Stimulated activated CD4-positive, alpha-beta T cell treated with anti-CD3 and anti-CD28 coated beads, Interleukin-1b, Interleukin-23, amount 100 ng/mL, for 4 hours (primary cell): ENCODE results near the gene CCDC178.

Experiments
- DNase-seq, 2 donors: peaks; one replicate each; pipeline ENCODE4 v3.0.0-alpha.2; 2020; ENCODE audit warnings: low read depth in 2 of 2

CCDC178 gene

DNA sequence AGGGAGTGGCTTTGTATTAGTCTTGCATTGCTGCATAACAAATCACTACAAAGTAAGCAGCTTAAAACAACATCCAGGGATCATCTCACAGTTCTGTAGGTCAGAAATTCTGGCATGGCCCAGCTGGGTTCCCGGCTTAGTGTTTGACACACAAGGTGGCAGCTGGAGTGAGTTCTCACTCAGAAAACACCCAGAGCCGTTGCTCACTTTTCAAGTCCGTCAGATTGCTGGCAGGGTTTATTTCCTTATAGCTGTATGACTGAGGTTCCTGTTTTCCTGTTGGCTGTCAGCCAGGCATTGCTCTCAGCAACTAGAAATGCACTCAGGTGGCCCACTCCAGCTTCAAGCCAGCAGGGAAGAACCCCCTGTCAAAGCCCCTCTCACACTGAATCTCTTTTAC is 324.1 kb downstream of the CCDC178 start:
- no peak for DNase-seq

DNA sequence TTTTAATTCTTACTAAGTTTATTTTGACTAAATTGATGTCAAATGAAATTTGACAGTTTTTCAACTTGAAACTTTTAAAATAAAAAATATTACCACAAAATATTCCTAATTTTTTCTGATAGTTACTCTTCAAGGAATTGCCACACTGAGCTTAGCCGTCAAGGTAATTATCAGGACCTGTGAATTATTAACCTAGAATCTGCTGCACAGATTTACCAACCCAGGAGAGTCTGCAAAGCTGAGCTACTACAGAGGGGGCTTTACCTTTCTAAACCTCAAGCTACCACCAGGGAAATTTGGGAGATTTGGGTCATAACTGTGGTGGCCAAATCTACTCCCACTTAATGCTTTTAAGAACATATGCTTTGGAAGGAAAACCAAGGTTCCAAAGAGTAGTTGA is 324.6 kb downstream of the CCDC178 start:
- no peak for DNase-seq

DNA sequence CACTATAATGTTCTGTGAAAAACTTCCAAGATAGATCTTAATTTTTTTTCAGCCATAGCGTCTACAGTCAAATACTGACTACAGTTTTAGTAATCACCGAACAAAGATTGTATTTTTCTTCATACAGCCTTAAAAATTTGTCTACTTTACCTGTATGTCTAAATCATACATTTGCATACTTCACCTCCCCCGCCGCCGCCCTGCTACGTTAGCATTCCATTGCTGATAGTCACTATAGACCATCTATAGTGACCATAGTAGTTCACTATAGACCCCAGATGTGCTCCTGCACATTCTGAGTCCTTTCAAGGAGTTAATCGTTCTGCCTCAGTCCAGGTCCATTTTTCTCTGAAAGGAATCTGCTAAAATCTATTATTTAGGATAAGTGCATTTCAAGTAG is 325.0 kb downstream of the CCDC178 start:
- DNase-seq: no peak

DNA sequence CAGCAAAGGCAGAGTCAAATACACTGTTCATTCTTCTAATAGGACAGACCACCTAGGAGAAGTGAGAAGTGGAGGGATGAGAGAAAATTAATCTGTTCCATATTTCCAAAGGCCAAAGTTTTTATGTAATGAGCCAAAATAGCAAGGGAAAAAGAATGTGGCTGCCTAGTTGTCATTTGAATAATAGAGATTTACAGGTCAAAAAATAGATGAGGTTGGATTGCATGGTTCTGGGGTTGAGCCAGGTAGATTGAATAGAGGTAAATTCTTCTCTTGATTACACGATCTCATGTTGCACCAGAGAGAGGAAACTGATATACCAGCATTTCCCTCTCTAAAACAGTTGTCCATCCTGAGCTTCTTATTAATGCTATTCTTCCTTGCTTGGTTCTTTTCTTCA is 325.8 kb downstream of the CCDC178 start:
- no peak for DNase-seq

DNA sequence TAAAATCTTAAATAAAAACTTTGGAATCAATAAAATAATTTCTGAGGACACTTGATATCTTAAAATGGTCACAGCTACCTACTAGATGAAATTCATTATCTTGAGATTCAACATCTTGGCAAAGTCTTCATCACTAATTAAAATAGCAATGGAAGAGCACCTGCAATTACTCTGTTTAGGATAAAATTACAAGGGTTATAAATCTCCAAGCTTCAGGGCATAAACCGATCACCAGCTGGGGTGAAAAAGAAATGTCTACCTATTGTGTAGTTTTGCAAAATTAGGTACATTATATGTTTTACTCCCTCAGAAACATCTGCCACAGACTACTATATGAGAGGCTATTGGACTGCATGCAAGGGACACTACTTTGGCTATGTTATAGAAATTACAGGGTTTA is 327.1 kb downstream of the CCDC178 start:
- no peak for DNase-seq

DNA sequence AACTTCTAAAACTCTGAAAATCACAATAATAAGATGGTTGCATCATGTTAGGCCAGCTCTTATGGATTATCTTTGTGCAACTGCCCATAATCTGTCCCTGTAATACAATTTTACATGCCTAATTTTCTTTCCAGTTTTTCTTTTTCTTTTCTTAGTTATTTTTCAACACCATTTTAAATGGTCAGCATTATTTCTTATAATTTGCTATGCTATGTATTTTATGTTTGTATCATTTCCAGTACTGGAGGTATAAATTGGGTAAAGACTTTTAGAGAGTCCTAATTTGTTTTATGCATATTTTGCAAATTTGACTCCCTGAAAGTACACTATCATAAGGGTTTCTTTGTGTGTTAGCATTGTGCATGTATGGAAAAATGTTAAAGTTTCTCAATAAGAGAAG is 333.0 kb downstream of the CCDC178 start:
- no peak for DNase-seq

DNA sequence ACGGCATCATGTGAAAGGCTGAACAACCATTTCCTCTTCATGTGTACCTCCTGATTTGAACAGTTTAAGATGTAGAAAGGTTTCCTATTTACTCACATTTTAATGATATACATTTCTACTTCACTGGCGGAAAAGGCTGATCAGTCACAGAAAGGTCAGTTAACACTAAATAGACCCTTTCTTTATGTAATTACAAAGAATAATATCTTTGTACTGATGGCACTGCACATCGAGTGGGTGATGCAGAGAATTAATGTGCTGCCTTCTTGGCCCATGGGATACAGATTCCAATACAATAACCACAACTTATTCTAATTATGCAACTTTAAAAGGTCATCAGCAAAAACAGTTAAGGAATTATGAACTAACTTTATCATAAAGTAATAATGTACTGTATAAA is 339.2 kb downstream of the CCDC178 start:
- DNase-seq: no peak

DNA sequence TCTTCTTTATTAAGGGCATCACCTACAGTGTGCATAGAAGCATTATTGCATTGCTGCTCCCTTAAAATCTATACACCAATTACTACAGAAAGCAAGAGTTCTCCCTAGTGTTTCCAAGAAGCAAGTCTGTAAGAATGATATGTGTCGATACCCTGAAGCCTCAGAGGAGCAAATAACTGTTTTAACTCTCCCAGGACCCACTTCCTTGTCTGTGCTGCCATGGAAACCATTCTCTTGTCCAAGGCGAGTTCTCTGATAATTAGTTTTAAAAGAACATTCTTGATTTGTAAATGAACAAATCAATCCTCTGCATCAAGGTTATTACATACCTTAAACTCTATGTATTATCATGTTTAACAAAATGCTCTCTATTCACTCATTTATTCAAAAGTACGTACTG is 340.9 kb downstream of the CCDC178 start:
- DNase-seq: no peak

DNA sequence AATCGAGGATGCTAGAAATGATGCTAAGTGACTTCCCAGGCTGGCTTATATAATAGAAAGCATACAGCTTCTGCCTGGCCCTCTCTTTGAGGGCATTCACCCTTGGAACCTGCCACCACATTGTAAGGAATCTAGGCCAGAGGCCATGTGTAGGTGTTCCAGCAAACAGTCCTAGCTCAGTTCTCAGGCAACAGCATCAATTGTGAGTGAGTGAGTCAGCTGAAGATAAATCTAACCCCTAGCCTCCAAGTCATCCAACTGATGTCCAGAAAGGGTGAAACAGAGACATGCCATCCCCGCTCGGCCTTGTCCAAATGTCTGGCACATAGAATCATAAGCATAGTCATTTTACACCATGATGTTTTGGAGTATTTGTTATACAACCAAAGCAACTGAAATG is 343.4 kb downstream of the CCDC178 start:
- no peak for DNase-seq

DNA sequence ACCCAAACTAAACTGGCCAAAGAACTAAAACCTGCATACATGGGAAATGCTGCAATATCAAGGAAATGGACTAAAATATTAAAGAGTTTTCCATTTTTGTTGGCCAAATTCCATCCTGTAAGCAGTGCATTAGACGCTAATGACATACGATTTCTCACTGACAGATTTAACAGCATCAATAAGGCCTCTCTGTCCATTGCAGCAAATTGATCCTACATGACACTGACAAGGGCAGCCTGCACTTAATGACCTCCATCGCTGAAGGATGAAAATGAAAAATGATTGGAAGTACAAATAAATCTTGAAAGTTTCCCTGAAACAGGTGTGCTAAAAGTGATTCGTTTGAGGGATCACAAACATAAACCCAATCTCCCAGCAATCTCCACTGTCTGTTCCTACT is 350.1 kb downstream of the CCDC178 start:
- no peak for DNase-seq

DNA sequence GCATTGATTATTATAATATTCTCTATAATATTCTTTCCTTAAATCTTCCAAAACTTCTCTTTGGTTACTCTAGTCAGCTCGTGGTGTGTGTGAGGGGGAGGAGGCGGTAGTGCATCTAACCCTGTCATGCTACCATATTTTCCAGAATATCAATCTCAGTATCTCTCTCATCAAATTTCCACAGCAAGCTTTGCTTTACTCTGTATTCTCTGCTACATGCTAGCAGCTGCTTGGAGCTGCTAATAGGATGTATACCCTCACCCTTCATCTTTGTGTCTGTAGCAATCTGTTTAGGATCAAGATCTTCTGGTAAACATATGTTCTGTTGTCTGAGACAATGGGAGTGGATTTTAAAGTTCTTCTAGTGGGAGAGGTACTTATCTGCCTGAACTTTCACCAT is 363.9 kb downstream of the CCDC178 start:
- no peak for DNase-seq

DNA sequence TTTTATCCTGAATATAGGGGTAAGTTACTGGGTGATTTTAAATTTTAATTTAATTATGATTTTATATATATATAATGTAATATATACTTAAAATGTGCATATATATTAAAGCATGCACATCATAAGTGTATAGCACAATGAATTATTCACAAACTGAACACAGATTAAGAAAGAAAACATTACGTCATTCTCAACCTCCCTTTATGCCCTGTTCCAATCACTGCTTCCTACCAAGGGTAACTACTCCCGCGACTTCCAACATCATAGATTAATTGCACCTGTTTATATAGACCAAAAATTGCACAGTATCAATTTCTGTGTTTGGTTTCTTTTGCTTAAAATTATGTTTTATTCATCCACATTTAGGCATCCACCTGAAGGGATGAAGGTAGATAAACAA is 366.4 kb downstream of the CCDC178 start:
- DNase-seq: no peak

DNA sequence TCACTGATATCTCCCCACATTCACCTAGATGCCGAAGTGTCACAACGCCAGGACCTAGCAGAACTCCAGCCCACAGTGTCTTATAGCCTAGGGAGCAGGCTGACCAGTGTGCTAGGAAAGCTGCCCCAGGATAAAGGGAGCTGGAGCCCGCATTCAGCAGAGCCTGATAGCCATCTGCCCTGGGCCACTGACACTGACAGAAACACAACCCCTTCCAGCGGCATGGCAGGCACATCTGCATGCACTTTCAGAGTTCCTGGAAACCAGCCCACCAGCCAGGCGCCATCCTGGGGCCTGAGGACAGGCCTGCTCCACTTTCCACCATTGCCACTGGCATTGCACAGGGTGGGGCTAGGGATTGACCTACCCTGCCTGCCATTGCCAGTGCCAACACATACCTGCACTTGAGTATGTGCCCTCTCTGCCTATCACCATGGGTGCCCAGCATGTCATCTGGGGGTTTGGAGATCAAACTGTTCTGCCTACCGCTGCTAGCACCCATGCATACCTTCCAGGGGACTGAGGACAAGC is 377.6 kb downstream of the CCDC178 start:
- DNase-seq: no peak

DNA sequence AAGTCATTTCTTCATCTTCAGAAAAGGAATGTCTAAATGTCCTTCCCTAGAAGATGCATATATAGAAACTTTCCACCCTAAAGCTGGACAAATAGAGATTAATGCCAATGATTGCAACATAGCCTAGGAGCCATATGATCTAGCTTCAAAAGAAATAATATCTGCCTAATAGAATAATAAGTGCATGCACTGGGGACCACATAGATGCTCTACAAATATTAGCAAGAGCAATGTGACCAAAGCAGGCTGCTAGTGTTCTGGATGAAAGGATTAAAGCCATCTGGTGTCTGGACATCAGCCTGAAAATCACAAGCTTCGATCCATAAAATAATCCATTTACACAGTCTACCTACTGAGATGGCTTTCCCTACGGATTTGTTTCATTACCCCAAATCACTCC is 387.6 kb downstream of the CCDC178 start:
- no peak for DNase-seq

DNA sequence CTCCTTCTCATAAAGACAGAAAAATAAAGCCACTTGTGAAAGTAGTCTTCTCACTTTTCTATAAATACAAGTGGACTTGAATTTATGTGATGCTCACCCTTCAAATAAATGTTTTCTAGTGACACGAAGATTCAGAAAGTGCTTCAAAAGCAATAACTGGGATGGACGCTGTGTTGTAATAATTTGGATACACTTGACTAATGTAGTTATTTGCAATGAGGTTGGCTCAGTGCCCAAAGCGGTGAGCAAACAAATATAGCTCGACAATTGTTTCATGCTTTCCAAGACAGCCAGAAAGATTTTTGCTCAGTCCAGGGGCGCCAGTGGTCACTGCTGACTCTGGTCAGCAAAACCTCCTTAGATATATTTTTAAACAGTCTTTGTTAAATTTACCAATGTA is 389.1 kb downstream of the CCDC178 start:
- DNase-seq: no peak

DNA sequence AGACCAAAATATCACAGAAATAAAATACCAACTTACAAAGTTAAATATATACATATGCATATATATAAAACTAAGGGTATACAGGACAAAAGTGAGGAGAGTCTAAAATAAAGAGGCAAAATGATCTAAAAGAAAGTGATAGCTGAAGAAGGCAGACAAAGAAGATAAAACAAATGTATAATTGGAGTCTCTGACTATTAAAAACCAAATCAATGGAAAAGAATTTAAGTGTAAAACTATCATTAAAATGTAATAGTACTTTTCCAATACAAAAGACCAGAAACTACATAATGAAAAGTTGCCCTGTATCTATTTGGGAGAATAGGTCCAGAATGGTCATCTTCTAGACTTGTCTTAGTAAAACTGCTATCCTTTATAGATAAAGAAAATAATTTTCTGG is 400.3 kb downstream of the CCDC178 start:
- DNase-seq: no peak

DNA sequence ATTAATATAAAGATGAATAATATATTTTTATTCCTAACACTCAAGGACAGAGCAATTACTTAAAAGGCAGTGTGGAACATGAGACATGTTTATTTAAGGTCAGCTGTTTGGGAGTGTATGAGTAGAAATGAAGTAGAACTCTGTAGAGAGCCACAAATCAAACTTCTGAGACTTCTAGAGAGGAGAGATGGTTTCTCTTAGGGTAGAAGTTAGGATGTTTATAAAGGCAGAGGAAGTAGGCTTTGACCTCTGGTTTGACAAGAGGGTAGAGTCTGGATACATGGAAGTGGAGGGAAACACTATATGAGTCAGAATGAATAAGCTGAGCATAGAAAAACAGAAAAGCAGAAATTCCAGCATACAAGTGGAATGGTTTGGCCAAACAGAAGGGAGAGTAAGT is 405.6 kb downstream of the CCDC178 start:
- DNase-seq: no peak

DNA sequence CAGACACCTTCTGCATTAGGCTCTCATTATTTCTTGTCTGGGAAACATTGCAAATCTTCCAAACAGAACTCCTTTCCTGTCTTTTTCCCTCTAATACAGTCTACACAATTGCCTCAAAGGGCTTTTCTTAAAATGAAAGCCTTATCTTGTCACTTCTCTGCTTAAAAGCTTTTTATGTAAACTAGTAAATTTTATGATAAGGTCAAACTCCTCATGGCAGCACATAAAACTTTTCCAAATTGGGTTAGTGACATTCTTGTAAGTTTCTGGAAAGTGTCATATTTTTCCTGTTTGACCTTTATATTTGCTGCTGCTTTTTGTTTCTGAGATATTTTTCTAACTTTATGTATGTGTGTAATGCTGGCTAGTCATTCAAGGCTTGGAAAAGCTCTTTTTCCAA is 406.3 kb downstream of the CCDC178 start:
- DNase-seq: no peak

DNA sequence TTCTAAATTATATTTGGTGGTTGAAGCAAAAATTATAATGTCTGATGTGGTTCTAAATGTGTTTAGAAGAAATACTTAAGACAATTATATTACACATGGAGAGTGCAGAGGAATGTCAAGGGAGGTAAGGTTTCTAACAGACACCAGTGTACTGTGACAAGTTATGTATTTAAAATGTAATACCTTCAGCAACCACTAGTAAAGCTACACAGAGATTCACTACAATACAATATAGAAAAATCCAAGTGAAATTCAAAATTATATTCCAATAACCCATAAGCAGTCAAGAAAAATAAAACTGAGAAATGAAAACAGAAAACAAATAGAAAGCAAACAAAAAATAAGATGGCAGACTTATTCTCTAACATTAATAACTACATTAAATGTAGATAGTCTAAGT is 418.2 kb downstream of the CCDC178 start:
- no peak for DNase-seq

DNA sequence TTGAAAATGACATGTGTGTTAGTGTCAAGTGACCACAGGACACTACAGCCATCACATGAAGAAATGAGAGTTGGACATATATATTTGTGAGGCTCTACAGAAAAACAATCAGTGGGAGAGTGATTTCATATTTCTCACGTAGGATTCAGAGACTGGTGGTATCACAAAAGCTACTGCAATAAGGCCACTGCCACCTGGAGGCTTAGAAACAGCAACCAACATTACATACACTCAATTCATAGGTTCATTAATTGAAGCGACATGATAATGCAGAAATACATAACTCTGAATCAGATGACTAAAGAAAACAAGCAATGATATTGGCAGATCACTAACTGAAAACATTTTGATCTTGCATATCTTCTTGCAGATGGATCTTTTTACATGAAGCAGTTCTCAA is 419.6 kb downstream of the CCDC178 start:
- DNase-seq: no peak

DNA sequence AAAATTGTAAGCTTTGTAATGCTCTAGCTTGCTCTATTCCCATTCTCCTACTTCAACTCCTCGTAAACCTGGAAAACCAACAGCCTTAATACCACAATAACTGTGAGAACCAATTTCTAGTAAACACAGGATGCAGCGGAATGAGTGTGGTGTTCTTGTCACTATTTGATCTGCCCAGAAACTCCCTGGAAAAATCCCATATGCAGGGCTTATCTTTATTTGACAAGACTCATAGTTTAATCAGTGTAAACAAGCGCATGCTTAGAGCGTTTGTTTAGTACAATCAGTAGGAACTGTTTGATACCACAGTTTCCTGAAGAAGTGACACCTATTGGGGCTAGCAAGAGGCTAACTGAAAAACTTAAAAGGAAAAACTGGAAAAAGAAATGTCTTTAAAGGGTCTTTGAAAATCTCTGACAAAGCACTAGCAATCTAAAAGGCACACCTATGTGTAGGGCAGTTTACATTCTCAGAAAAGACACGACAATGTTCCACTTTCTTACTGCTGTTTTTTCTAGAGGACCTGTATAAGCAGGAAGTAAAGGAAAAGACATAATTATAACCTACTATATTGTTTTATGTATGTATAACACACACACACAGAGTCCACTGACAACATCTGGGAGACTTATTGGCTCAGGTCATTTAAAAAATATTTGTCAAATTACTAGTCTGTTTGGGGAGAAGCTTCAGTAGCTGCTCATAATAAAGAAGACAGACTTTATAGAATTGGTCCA is 426.3 kb downstream of the CCDC178 start:
- DNase-seq: no peak

DNA sequence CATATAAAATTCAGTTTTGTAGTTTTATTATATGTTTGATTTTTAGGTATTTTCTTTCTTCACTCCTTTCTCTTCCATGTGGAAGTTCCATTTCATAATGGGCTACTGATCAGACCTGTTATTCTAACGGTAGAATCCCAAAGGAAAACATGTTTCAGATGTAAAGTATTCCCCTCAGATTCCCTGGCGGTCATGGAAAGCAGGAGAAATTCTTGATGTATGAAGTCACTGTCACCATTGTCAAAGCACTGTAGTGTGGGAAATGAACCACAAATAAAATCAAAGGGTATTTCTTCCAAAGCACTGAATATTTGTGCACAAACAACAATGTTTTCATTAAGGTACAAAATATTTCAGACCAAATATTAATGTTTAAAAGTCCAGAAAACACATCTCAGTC is 430.4 kb downstream of the CCDC178 start:
- no peak for DNase-seq

DNA sequence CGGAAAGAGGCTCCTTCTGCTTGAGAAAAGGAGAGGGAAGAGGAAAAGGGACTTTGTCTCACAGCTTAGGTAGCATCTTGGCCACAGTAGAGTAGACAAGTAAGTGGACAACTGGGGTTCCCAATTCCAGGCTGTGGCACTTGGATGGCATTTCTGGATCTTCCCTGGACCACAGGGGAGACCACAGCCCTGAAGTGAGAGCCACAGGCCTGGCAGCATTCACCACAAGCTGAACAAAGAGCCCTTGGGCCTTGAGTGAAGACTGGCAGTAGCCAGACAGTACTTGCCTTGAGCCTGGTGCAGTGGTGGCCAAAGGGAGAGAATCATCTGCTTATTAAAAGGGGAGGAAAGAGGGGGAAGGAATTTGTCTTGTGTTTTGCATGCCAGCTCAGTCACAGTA is 441.6 kb downstream of the CCDC178 start:
- DNase-seq: no peak

DNA sequence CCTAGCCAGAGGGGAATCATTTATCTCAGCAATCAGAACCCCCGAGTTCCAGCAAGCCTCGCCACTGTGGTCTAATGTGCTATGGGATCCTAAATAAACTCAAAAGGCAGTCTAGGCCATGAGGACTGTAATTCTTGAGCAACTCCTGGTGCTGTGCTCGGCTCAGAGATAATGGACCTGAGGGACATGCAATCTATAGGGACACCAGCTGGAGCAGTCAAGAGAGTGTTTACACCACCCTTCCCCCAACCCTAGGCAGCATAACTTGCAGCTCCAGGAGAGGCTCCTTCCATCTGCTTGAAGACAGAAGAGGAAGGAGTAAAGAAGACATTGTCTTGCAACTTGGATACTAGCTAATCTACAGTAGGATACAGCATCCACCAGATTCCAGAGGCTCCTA is 442.2 kb downstream of the CCDC178 start:
- DNase-seq: no peak
